Heart left ventricle (tissue), 16 donors: Measurements from ENCODE around the gene SCCPDH. TPM values are rescaled to one million over a fixed set of nuclear protein-coding genes. Genes with fewer than 3 reads are reported as not detected.

Experiments
- ATAC-seq, 4 donors: fragments of 200-7000 bp; cut with Tn5 transposase; one replicate each; pipeline ENCODE4 v1.9.1; 2020 to 2022; ENCODE audit warnings: moderate library complexity in 4 of 4, mild to moderate bottlenecking in 3 of 4, moderate number of reproducible peaks in 1 of 4
- DNase-seq, 5 donors: peaks; one replicate each; pipeline ENCODE4 v3.0.0-alpha.2; 2020
- H3K27ac ChIP-seq, 12 donors: fragments of 200-600 bp; sonication (generic) in 4 of 12; one replicate each; pipeline versions ENCODE4 v1.5.0 to v1.8.0; 2016 to 2022; ENCODE audit warnings: mild to moderate bottlenecking in 2 of 12
- H3K27me3 ChIP-seq, 9 donors: fragments of 200-600 bp; sonication (generic) in 2 of 9; one replicate each; pipeline versions ENCODE4 v1.5.1 to v1.8.0; 2016 to 2022; ENCODE audit warnings: mild to moderate bottlenecking in 3 of 9
- H3K36me3 ChIP-seq, 9 donors: fragments of 200-600 bp; sonication (generic) in 2 of 9; one replicate each; pipeline versions ENCODE4 v1.5.0 to v1.8.0; 2018 to 2022; ENCODE audit warnings: mild to moderate bottlenecking in 2 of 9
- H3K4me1 ChIP-seq, 12 donors: fragments of 200-600 bp; sonication (generic) in 4 of 12; one replicate each; pipeline versions ENCODE4 v1.5.0 to v1.8.0; 2016 to 2022; ENCODE audit warnings: mild to moderate bottlenecking in 3 of 12
- H3K4me3 ChIP-seq, 12 donors: fragments of 200-600 bp; sonication (generic) in 4 of 12; one replicate each; pipeline versions ENCODE4 v1.5.0 to v1.8.0; 2017 to 2022; ENCODE audit warnings: mild to moderate bottlenecking in 9 of 12, moderate library complexity in 4 of 12
- H3K9me3 ChIP-seq, 12 donors: fragments of 200-600 bp; sonication (generic) in 4 of 12; one replicate each; pipeline versions ENCODE4 v1.5.0 to v1.8.0; 2016 to 2022; ENCODE audit warnings: mild to moderate bottlenecking in 1 of 12
- CTCF ChIP-seq, 12 donors: fragments of 200-600 bp; sonication (generic) in 4 of 12; IDR thresholded peaks; one replicate each; pipeline versions ENCODE4 v1.5.0 to v1.8.0; 2018 to 2022; ENCODE audit warnings: antibody characterized with exemption in 12 of 12, mild to moderate bottlenecking in 5 of 12
- POLR2A ChIP-seq, 2 donors: fragments of 450-650 bp; IDR thresholded peaks; one replicate each; pipeline ENCODE4 v1.6.1; 2017; ENCODE audit warnings: antibody characterized with exemption in 2 of 2, mild to moderate bottlenecking in 2 of 2, moderate library complexity in 2 of 2
- WGBS, 4 donors: extraction: QIAGEN DNeasy Blood & Tissue Kit in 2 of 4; methylation state at CpG; one replicate each; pipeline versions ENCODE4 v1.1.5 to v1.1.7; 2013 to 2018; 5-methylcytosine and 5-hydroxymethylcytosine counted together
- intact Hi-C, 10 donors: fragments of 100-400 bp; cut with DNase I; formaldehyde crosslinking; loops; one replicate each; pipeline versions ENCODE4 v1.11.1 to v1.14.2; 2022
- polyA plus RNA-seq, 2 donors: library from polyadenylated mRNA; stranded (reverse); fragments of 200-250 nt; gene quantifications; one replicate each; pipeline ENCODE4 v1.2.3, GENCODE V29; 2013
- total RNA-seq, 9 donors: library from RNA; depleted of rRNA in 2 of 9; stranded (reverse); fragments of >200 nt in 2 of 9; fragmentation: NEBNext Ultra II Directional in 3 of 9; extraction: Animal tissue kit (Norgen Biotek cat#: 25700) in 3 of 9; gene quantifications; one replicate each; pipeline versions ENCODE4 v1.1.0 to v1.2.4, GENCODE V29; 2016 to 2023
- donor health status: ischemic (EF 13 %, LVEDD 7.1; RV severe dilation, severe dysfunction).
- donor health status: healthy with polysubstance abuse.
- donor health status: DM: no; HTN: yes; CAD: no.
- donor health status: DM: no; HTN: no; CAD: no.
- donor health status: ischemic (EF 25% LVEDD 6.9; RV normal size, moderate dysfunction).
- donor health status: ischemic (EF 25% LVEDD 5.7; RV mildly dilated, moderate dysfunction).
- donor health status: healthy.
- donor health status: DM: yes; HTN: yes; CAD: no.
- donor health status: ischemic (EF 35%, LVEDD 5.7; RV mildly dilated, moderate dysfunction).
- donor health status: nonischemic (EF 11% LVEDD 7.7; RV severe dilation, severe dysfunction).
- donor health status: DM: yes; HTN: yes; CAD: no.
- donor health status: PGD.
- donor health status: ischemic (EF 29% LVEDD 5.4; RV normal size, mild dysfunction).
- donor health status: nonischemic (EF 23%, LVEDD 6.1; RV moderate dilation, normal function).

The SCCPDH gene
- total and polyA plus RNA-seq, 11 donors: 13.8 to 36.4 (median 31.0) TPM

- no peak for TF ChIP-seq POLR2A (IDR thresholded peaks at IDR 0.05)
- no peak for TF ChIP-seq CTCF (IDR thresholded peaks at IDR 0.05)
- H3K36me3 ChIP-seq: peaks cover 0 to 41% (median 14%) of the 10 kb centered on the region in 9 donors
- no peaks in the 10 kb centered on the region for H3K9me3 ChIP-seq
- H3K27ac ChIP-seq: no peak overlapping the region
- WGBS, 4 donors: 91 to 96% (median 94%) methylated on average over 8 of the region's 8 CpGs
- intact Hi-C loops: loop anchor here in 4 of 10 donors (2.0 to 10.0 kb wide), 4 partner anchors 68 to 261 kb away; partner anchors contain the start of gene SMYD3 (in 1 of the 4)
- no peak overlapping the region for H3K4me3 ChIP-seq
- ATAC-seq (no peak), DNase-seq (no peak)
- H3K4me1 ChIP-seq: peaks cover 0 to 4% (median 0%) of the 10 kb centered on the region in 12 donors
- H3K27me3 ChIP-seq: no peaks in the 10 kb centered on the region
Measured at GRCh38 chr1:246755419-246755818, 31.2 kb downstream of the SCCPDH start.

- ATAC-seq: no peak
- WGBS, 4 donors: 73 to 76% (median 75%) methylated on average over 14 of the region's 14 CpGs
Measured at GRCh38 chr1:246760422-246761347, 36.5 kb downstream of the SCCPDH start.

GRCh38 chr1:246761396-246761795, 37.2 kb downstream of the SCCPDH start:
- intact Hi-C loops: no loop called here
- Histone ChIP-seq H3K9me3 (no peaks in the 10 kb centered on the region), H3K27ac (no peak overlapping the region), H3K4me1 (peaks cover 0 to 4% (median 0%) of the 10 kb centered on the region in 12 donors), H3K4me3 (no peak overlapping the region), H3K27me3 (no peaks in the 10 kb centered on the region), H3K36me3 (peaks cover 0 to 81% (median 65%) of the 10 kb centered on the region in 9 donors)
- ATAC-seq (no peak), DNase-seq (no peak)
- TF ChIP-seq POLR2A (IDR thresholded peaks at IDR 0.05): no peak
- no peak for TF ChIP-seq CTCF (IDR thresholded peaks at IDR 0.05)
- WGBS, 4 donors: 94 to 97% (median 96%) methylated on average over 7 of the region's 7 CpGs

More at GRCh38 chr1:246760422-246761347, 36.5 kb downstream of the SCCPDH start:
- H3K4me1 ChIP-seq: peaks cover 0 to 4% (median 0%) of the 10 kb centered on the region in 12 donors
- no peaks in the 10 kb centered on the region for H3K9me3 ChIP-seq
- intact Hi-C loops: no loop called here
- no peak overlapping the region for H3K27ac ChIP-seq
- no peaks in the 10 kb centered on the region for H3K27me3 ChIP-seq
- H3K4me3 ChIP-seq: no peak overlapping the region
- TF ChIP-seq POLR2A (IDR thresholded peaks at IDR 0.05): no peak
- no peak for TF ChIP-seq CTCF (IDR thresholded peaks at IDR 0.05)
- peaks cover 0 to 80% (median 59%) of the 10 kb centered on the region in 9 donors for H3K36me3 ChIP-seq
- DNase-seq: no peak

GRCh38 chr1:246765521-246765920, 41.3 kb downstream of the SCCPDH start:
- no peaks in the 10 kb centered on the region for H3K27me3 ChIP-seq
- 92 to 95% (median 94%) methylated on average over 3 of the region's 3 CpGs for WGBS, 4 donors
- H3K36me3 ChIP-seq: peaks cover 0 to 88% (median 79%) of the 10 kb centered on the region in 9 donors
- H3K4me1 ChIP-seq: peaks cover 0 to 8% (median 0%) of the 10 kb centered on the region in 12 donors
- no peak overlapping the region for H3K27ac ChIP-seq
- no peak overlapping the region for H3K4me3 ChIP-seq
- no peaks in the 10 kb centered on the region for H3K9me3 ChIP-seq
- TF ChIP-seq POLR2A (IDR thresholded peaks at IDR 0.05) (no peak), CTCF (IDR thresholded peaks at IDR 0.05) (no peak)
- intact Hi-C loops: no loop called here
- no peak for ATAC-seq
- no peak for DNase-seq
